Astrocyte of the cerebellum (primary cell): ENCODE measurements around the gene NPHP3.

ENCODE experiments used
- DNase-seq: peaks from one replicate; pipeline ENCODE4 v3.0.0-alpha.2; 2011; ENCODE audit warnings: low read depth
- H3K4me3 ChIP-seq: 2 replicates; pipeline ENCODE4 v1.5.1; 2011; ENCODE audit warnings: mild to moderate bottlenecking, low read depth, low read length, moderate library complexity
- CTCF ChIP-seq: IDR thresholded peaks from 2 replicates; pipeline ENCODE4 v1.5.1; 2012; ENCODE audit warnings: low read length, low read depth, moderate library complexity, mild to moderate bottlenecking; ENCODE audit errors: missing control alignments
- in situ Hi-C: cut with HindIII; loops from 2 replicates; pipeline ENCODE4 v1.10.0; 2017; ENCODE audit warnings: low sequenced_read_pairs

Gene NPHP3

GRCh38 chr3:132735589-132735988, 13.4 kb upstream of the NPHP3 start:
- DNase-seq = no peak
- TF ChIP-seq CTCF = no peak
- in situ Hi-C loops = loop anchor here (25.0 kb wide), 1 partner anchor 302 kb away; the partner anchor contains the start of gene TMEM108
- H3K4me3 ChIP-seq = no peak overlapping the region

- DNase-seq = peak; percentile 44
- no peak overlapping the region for H3K4me3 ChIP-seq
- peak; percentile 62 for TF ChIP-seq CTCF
- in situ Hi-C loops = loop anchor here (5.0 to 25.0 kb wide), 2 partner anchors 306 to 651 kb away; partner anchors contain the start of gene TMEM108
Measured at GRCh38 chr3:132730891-132731580, 8.8 kb upstream of the NPHP3 start.

- in situ Hi-C loops = loop anchor here (25.0 kb wide), 1 partner anchor 311 kb away; the partner anchor contains the start of gene TMEM108
- peak; percentile 19 for DNase-seq
- no peak overlapping the region for H3K4me3 ChIP-seq
- TF ChIP-seq CTCF = peak; percentile 49
Measured at GRCh38 chr3:132726341-132726823, 4.2 kb upstream of the NPHP3 start.

GRCh38 chr3:132723024-132723950, 1.1 kb upstream of the NPHP3 start:
- peak overlapping the region; percentile 50 for H3K4me3 ChIP-seq
- peak; percentile 42 for DNase-seq
- no peak for TF ChIP-seq CTCF
- in situ Hi-C loops = no loop called here

- in situ Hi-C loops = no loop called here
- peak; percentile 34 for DNase-seq
- peak; percentile 26 for TF ChIP-seq CTCF
- peak overlapping the region; percentile 71 for H3K4me3 ChIP-seq
Measured at GRCh38 chr3:132721479-132722164, 587 bp downstream of the NPHP3 start.

GRCh38 chr3:132720228-132720627, 2.0 kb downstream of the NPHP3 start:
- in situ Hi-C loops = no loop called here
- no peak for TF ChIP-seq CTCF
- no peak for DNase-seq
- H3K4me3 ChIP-seq = no peak overlapping the region
